WTC11 (cell line): Measurements from ENCODE around the gene TF. TPM values are rescaled to one million over a fixed set of nuclear protein-coding genes. Genes with fewer than 3 reads are reported as not detected.
A peak's percentile ranks its signal among the peaks of the same experiment; 100 is the strongest.

Experiments used
- ATAC-seq: fragments of 200-7000 bp; cut with Tn5 transposase; 2 replicates; pipeline ENCODE4 v1.10.0; 2021; ENCODE audit warnings: mild to moderate bottlenecking, moderate library complexity
- CTCF ChIA-PET: fragments of 300-600 bp; sonication (Branson Sonifier 250); formaldehyde crosslinking; loops from one replicate; lab custom pipeline; 2021; ENCODE audit warnings: antibody characterized with exemption; lab: Charles Lee
- POLR2A ChIA-PET: fragments of 350-600 bp; sonication (Branson Sonifier 250); formaldehyde crosslinking; loops from one replicate; lab custom pipeline; 2021; ENCODE audit warnings: antibody characterized with exemption; lab: Charles Lee
- DNase-seq: peaks from one replicate; pipeline ENCODE4 v3.0.0; 2021; ENCODE audit warnings: low spot score
- H3K27ac Mint-ChIP-seq: 2 replicates; pipeline ENCODE4 v1.8.0; 2021; ENCODE audit warnings: mixed read lengths
- H3K27me3 Mint-ChIP-seq: 2 replicates; pipeline ENCODE4 v1.8.0; 2021; ENCODE audit warnings: low read depth, mild to moderate bottlenecking, moderate library complexity, mixed read lengths
- H3K36me3 Mint-ChIP-seq: 2 replicates; pipeline ENCODE4 v1.8.0; 2021; ENCODE audit warnings: mixed read lengths
- H3K4me1 Mint-ChIP-seq: 2 replicates; pipeline ENCODE4 v1.8.0; 2022; ENCODE audit warnings: mixed read lengths
- H3K4me3 Mint-ChIP-seq: 2 replicates; pipeline ENCODE4 v1.8.0; 2021; ENCODE audit warnings: mild to moderate bottlenecking, moderate library complexity, mixed read lengths
- H3K9me3 Mint-ChIP-seq: 2 replicates; pipeline ENCODE4 v1.8.0; 2021; ENCODE audit warnings: mixed read lengths
- CREM ChIP-seq: sonication (generic); formaldehyde crosslinking; IDR thresholded peaks from 2 replicates; pipeline ENCODE4 v1.8.1; 2022; ENCODE audit warnings: mild to moderate bottlenecking, missing genetic modification reagents, moderate library complexity
- E2F5 ChIP-seq: sonication (generic); formaldehyde crosslinking; IDR thresholded peaks from 2 replicates; pipeline ENCODE4 v1.8.1; 2022; ENCODE audit warnings: mild to moderate bottlenecking, moderate library complexity, missing genetic modification reagents
- ESRRA ChIP-seq: sonication (generic); formaldehyde crosslinking; IDR thresholded peaks from 2 replicates; pipeline ENCODE4 v1.8.1; 2022; ENCODE audit warnings: mild to moderate bottlenecking, missing genetic modification reagents, borderline replicate concordance
- FOXJ3 ChIP-seq: sonication (generic); formaldehyde crosslinking; IDR thresholded peaks from 2 replicates; pipeline ENCODE4 v1.9.0; 2021; ENCODE audit warnings: missing genetic modification reagents, mild to moderate bottlenecking, borderline replicate concordance
- FOXK1 ChIP-seq: sonication (generic); formaldehyde crosslinking; IDR thresholded peaks from 2 replicates; pipeline ENCODE4 v1.8.0; 2022; ENCODE audit warnings: mild to moderate bottlenecking, moderate library complexity, missing genetic modification reagents
- FOXP4 ChIP-seq: sonication (generic); formaldehyde crosslinking; IDR thresholded peaks from 2 replicates; pipeline ENCODE4 v1.8.0; 2022; ENCODE audit warnings: mild to moderate bottlenecking, missing genetic modification reagents
- GABPB1 ChIP-seq: sonication (generic); formaldehyde crosslinking; IDR thresholded peaks from 2 replicates; pipeline ENCODE4 v1.8.1; 2023; ENCODE audit warnings: mild to moderate bottlenecking, missing genetic modification reagents
- HMGXB4 ChIP-seq: sonication (generic); formaldehyde crosslinking; IDR thresholded peaks from 2 replicates; pipeline ENCODE4 v1.8.1; 2023; ENCODE audit warnings: mild to moderate bottlenecking, moderate library complexity, missing genetic modification reagents
- IRF1 ChIP-seq: sonication (generic); formaldehyde crosslinking; IDR thresholded peaks from 2 replicates; pipeline ENCODE4 v1.8.0; 2023; ENCODE audit warnings: missing genetic modification reagents
- KAT7 ChIP-seq: sonication (generic); formaldehyde crosslinking; IDR thresholded peaks from 2 replicates; pipeline ENCODE4 v1.8.1; 2023; ENCODE audit warnings: missing genetic modification reagents, mild to moderate bottlenecking, borderline replicate concordance
- NFE2L1 ChIP-seq: sonication (generic); formaldehyde crosslinking; IDR thresholded peaks from 2 replicates; pipeline ENCODE4 v1.8.1; 2023; ENCODE audit warnings: missing genetic modification reagents
- NR1H2 ChIP-seq: sonication (generic); formaldehyde crosslinking; IDR thresholded peaks from 2 replicates; pipeline ENCODE4 v1.9.0; 2021; ENCODE audit warnings: mild to moderate bottlenecking, moderate library complexity, missing genetic modification reagents
- NR3C1 ChIP-seq: sonication (generic); formaldehyde crosslinking; conservative IDR thresholded peaks from 2 replicates; pipeline ENCODE4 v1.8.1; 2023; ENCODE audit warnings: low read depth, mild to moderate bottlenecking, missing genetic modification reagents
- SP1 ChIP-seq: sonication (generic); formaldehyde crosslinking; conservative IDR thresholded peaks from 2 replicates; pipeline ENCODE4 v1.8.1; 2022; ENCODE audit warnings: missing genetic modification reagents
- TEAD4 ChIP-seq: sonication (generic); formaldehyde crosslinking; IDR thresholded peaks from 2 replicates; pipeline ENCODE4 v1.8.0; 2022; ENCODE audit warnings: mild to moderate bottlenecking, missing genetic modification reagents
- USF1 ChIP-seq: sonication (generic); formaldehyde crosslinking; IDR thresholded peaks from 2 replicates; pipeline ENCODE4 v1.8.0; 2022; ENCODE audit warnings: mild to moderate bottlenecking, missing genetic modification reagents
- USF2 ChIP-seq: sonication (generic); formaldehyde crosslinking; IDR thresholded peaks from 2 replicates; pipeline ENCODE4 v1.8.1; 2023; ENCODE audit warnings: mild to moderate bottlenecking, missing genetic modification reagents, moderate library complexity
- ZMAT4 ChIP-seq: fragments of 250-450 bp; sonication (Bioruptor Pico); IDR thresholded peaks from 2 replicates; pipeline ENCODE4 v1.9.0; 2021; ENCODE audit warnings: mild to moderate bottlenecking
- ZNF512 ChIP-seq: sonication (generic); formaldehyde crosslinking; IDR thresholded peaks from 2 replicates; pipeline ENCODE4 v1.8.1; 2022; ENCODE audit warnings: missing genetic modification reagents, borderline replicate concordance
- ZNF532 ChIP-seq: fragments of 250-450 bp; sonication (Bioruptor Pico); IDR thresholded peaks from 2 replicates; pipeline ENCODE4 v1.9.0; 2021; ENCODE audit warnings: mild to moderate bottlenecking, borderline replicate concordance
- total RNA-seq: library from RNA; stranded (reverse); gene quantifications from 3 replicates; pipeline ENCODE4 v1.2.3, GENCODE V29; 2021

The TF gene
- total RNA-seq, 1 experiment from 2014 or later = 9.3 TPM

- POLR2A ChIA-PET = no interaction called here
- H3K36me3 Mint-ChIP-seq = peaks cover 28% of the 10 kb centered on the region
- H3K4me3 Mint-ChIP-seq = peak overlapping the region; percentile 87
- no peak for DNase-seq
- TF ChIP-seq NR3C1 (CRISPR knock-in tag) (no peak), CREM (no peak), FOXP4 (CRISPR knock-in tag) (no peak), SP1 (CRISPR knock-in tag) (no peak), ZNF512 (CRISPR knock-in tag) (no peak), USF1 (CRISPR knock-in tag) (no peak), NR1H2 (no peak), FOXJ3 (CRISPR knock-in tag) (no peak)
- TF ChIP-seq, all 79 proteins: peak for 0
- H3K27me3 Mint-ChIP-seq = peaks cover 14% of the 10 kb centered on the region
- 0 out of 2 replicates have a peak overlapping the region, but pooled peaks have one; percentile 2 for H3K27ac Mint-ChIP-seq
- no peak for ATAC-seq
- CTCF ChIA-PET = interaction anchor here (1.5 kb wide), 1 partner anchor 142 kb away, joined by 3 read pairs; no protein-coding TSS in a partner anchor
- no peaks in the 10 kb centered on the region for H3K9me3 Mint-ChIP-seq
- H3K4me1 Mint-ChIP-seq = peaks cover 13% of the 10 kb centered on the region
Measured at GRCh38 chr3:133805384-133805701, 59.1 kb downstream of the TF start.

GRCh38 chr3:133805702-133806475 lies 59.7 kb downstream of the TF start, which contains the start of gene SRPRB:
Gene SRPRB (plus strand): TSS chr3:133805815. CDS start chr3:133805849, 34 bp downstream.
- Mint-ChIP-seq H3K4me3 (peak within 1 kb of the TSS; percentile 87), H3K27me3 (peaks cover 11% of the 10 kb centered on the region), H3K27ac (peak within 1 kb of the TSS; percentile 71; the same call in 1 of the 2 replicates), H3K4me1 (peaks cover 13% of the 10 kb centered on the region), H3K36me3 (peaks cover 32% of the 10 kb centered on the region), H3K9me3 (no peaks in the 10 kb centered on the region)
- ChIA-PET CTCF (interaction anchor here (1.5 kb wide), 1 partner anchor 142 kb away, joined by 3 read pairs; no protein-coding TSS in a partner anchor), POLR2A (no interaction called here)
- DNase-seq (peak; percentile 91), ATAC-seq (peak; percentile 99)
- TF ChIP-seq FOXK1 (CRISPR knock-in tag) = peak; percentile 47; the same call in 1 of the 2 replicates
- no peak for TF ChIP-seq ZMAT4 (CRISPR knock-in tag)
- no peak for TF ChIP-seq E2F5 (CRISPR knock-in tag)
- TF ChIP-seq USF2 (CRISPR knock-in tag) = no peak
- TF ChIP-seq NFE2L1 (CRISPR knock-in tag) = peak; percentile 65; the same call in 1 of the 2 replicates
- peak; percentile 57 for TF ChIP-seq IRF1 (CRISPR knock-in tag)
- TF ChIP-seq ESRRA (CRISPR knock-in tag) = no peak
- TF ChIP-seq GABPB1 (CRISPR knock-in tag) = peak; percentile 17; the same call in 1 of the 2 replicates
- no peak for TF ChIP-seq ZNF532 (CRISPR knock-in tag)
- TF ChIP-seq TEAD4 = no peak
- TF ChIP-seq KAT7 (CRISPR knock-in tag) = no peak
- peak; percentile 44; the same call in 1 of the 2 replicates for TF ChIP-seq HMGXB4 (CRISPR knock-in tag)
